Measurements from ENCODE around the gene DSC3.
"Not testable (repeated sequence)": the region's sequence is repeated elsewhere in the genome, so short reads cannot be mapped to it uniquely, and the experiment has no call there.

Gene DSC3

DNA sequence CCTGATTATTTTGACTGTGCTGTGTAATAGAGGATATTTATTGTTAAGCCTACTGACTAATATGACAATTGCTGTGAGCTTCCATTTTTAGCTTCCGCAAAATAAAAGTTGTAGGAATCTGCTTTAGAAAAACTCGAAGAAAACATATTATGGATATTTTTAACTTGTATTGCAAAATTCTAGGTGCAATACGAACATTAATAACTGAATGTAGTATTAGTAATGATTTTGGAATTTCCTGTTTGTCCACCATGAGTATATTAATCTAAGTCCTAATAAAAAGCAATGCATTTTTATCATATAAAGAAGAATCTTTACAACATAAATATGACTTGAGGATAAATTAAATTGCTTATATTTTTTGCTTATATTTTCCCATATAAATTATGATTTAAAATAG, 2.4 kb upstream of the DSC3 start:
- TF ChIP-seq POU2F2 (IDR thresholded peaks at IDR 0.05; ENCODE audit: low read depth, low read length) (no peak), POLR2A (IDR thresholded peaks at IDR 0.05; ENCODE audit: low read depth, low read length) (no peak), POLR2AphosphoS5 (IDR thresholded peaks at IDR 0.05; ENCODE audit: low read depth, low read length) (no peak), PAX5 (IDR thresholded peaks at IDR 0.05; ENCODE audit: insufficient read depth, low read length, severe bottlenecking) (no peak), TAF1 (IDR thresholded peaks at IDR 0.05; ENCODE audit: low read depth, low read length) (no peak), SPI1 (IDR thresholded peaks at IDR 0.05; ENCODE audit: low read depth, low read length) (no peak)
- FAIRE-seq: no peak

GRCh38 chr18:31043709-31044108, 1.2 kb upstream of the DSC3 start:
- FAIRE-seq: no peak
- TF ChIP-seq POLR2A (IDR thresholded peaks at IDR 0.05; ENCODE audit: low read depth, low read length) (no peak), POU2F2 (IDR thresholded peaks at IDR 0.05; ENCODE audit: low read depth, low read length) (no peak), TAF1 (IDR thresholded peaks at IDR 0.05; ENCODE audit: low read depth, low read length) (no peak), PAX5 (IDR thresholded peaks at IDR 0.05; ENCODE audit: insufficient read depth, low read length, severe bottlenecking) (no peak), POLR2AphosphoS5 (IDR thresholded peaks at IDR 0.05; ENCODE audit: low read depth, low read length) (no peak)
- no peak for DNase-seq (ENCODE audit: insufficient read length, low spot score)

More for the DNA sequence above, 2.4 kb upstream of the DSC3 start:
- DNase-seq (ENCODE audit: insufficient read length, low spot score): no peak

DNA sequence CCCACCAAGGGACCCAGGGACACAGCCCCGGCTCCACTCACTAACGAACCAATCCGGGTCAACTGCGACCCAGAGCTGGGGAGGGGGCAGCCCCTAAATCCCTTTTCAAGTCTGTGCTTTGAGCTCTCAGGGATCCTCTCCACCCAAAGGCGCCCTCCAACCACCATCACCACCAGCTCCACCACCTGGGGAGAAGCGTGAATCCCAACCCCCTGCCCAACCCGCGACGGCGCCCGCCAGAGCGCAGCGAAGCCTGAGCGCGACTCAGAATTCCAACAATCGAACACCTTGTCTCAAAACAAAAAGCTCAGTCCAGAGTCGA, 497 bp downstream of the DSC3 start:
- FAIRE-seq: no peak
- no peak for TF ChIP-seq POU2F2 (IDR thresholded peaks at IDR 0.05; ENCODE audit: low read depth, low read length)
- no peak for TF ChIP-seq POLR2A (IDR thresholded peaks at IDR 0.05; ENCODE audit: low read depth, low read length)
- TF ChIP-seq PAX5 (IDR thresholded peaks at IDR 0.05; ENCODE audit: insufficient read depth, low read length, severe bottlenecking): no peak
- TF ChIP-seq POLR2AphosphoS5 (IDR thresholded peaks at IDR 0.05; ENCODE audit: low read depth, low read length): no peak
- no peak for TF ChIP-seq SPI1 (IDR thresholded peaks at IDR 0.05; ENCODE audit: low read depth, low read length)
- DNase-seq (ENCODE audit: insufficient read length, low spot score): no peak

- DNase-seq (ENCODE audit: insufficient read length, low spot score) (peak; percentile 5), FAIRE-seq (no peak)
- TF ChIP-seq PAX5 (IDR thresholded peaks at IDR 0.05; ENCODE audit: insufficient read depth, low read length, severe bottlenecking) (no peak), TAF1 (IDR thresholded peaks at IDR 0.05; ENCODE audit: low read depth, low read length) (0 out of 2 replicates have a peak, but pooled peaks have one; percentile 23)
Measured at GRCh38 chr18:31041271-31042083, 1.1 kb downstream of the DSC3 start.

GRCh38 chr18:31040686-31041270, 1.8 kb downstream of the DSC3 start:
- no peak for FAIRE-seq
- TF ChIP-seq TAF1 (IDR thresholded peaks at IDR 0.05; ENCODE audit: low read depth, low read length): no peak
- DNase-seq (ENCODE audit: insufficient read length, low spot score): no peak

DNA sequence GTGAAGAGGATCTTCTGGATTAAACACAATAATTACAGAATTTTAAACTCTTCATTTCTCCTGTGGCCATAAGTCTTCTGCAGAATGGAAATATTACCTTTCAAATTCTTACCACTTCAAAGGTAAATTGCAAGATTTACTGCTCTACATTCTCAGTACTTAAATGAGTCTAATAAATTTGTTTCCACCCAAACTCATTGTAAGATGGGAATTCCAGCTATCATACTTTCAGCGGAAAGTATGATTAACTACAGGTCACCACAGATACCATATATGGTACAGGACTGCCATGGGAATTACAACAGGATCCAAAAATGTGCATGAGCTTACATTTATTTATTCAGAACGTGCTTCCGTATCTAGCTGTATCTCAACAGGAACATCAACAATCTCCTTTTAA, 3.1 kb downstream of the DSC3 start:
- no peak for DNase-seq (ENCODE audit: insufficient read length, low spot score)
- TF ChIP-seq POLR2A (IDR thresholded peaks at IDR 0.05; ENCODE audit: low read depth, low read length) (no peak), POU2F2 (IDR thresholded peaks at IDR 0.05; ENCODE audit: low read depth, low read length) (no peak), PAX5 (IDR thresholded peaks at IDR 0.05; ENCODE audit: insufficient read depth, low read length, severe bottlenecking) (no peak), TAF1 (IDR thresholded peaks at IDR 0.05; ENCODE audit: low read depth, low read length) (no peak), SPI1 (IDR thresholded peaks at IDR 0.05; ENCODE audit: low read depth, low read length) (no peak), POLR2AphosphoS5 (IDR thresholded peaks at IDR 0.05; ENCODE audit: low read depth, low read length) (no peak)
- no peak for FAIRE-seq

GRCh38 chr18:31037686-31038085, 4.9 kb downstream of the DSC3 start:
- FAIRE-seq; DNase-seq (ENCODE audit: insufficient read length, low spot score): not testable (repeated sequence)

GRCh38 chr18:31034541-31034940, 8.0 kb downstream of the DSC3 start:
- TF ChIP-seq POU2F2 (IDR thresholded peaks at IDR 0.05; ENCODE audit: low read depth, low read length) (no peak), TAF1 (IDR thresholded peaks at IDR 0.05; ENCODE audit: low read depth, low read length) (no peak), PAX5 (IDR thresholded peaks at IDR 0.05; ENCODE audit: insufficient read depth, low read length, severe bottlenecking) (no peak), POLR2AphosphoS5 (IDR thresholded peaks at IDR 0.05; ENCODE audit: low read depth, low read length) (no peak), SPI1 (IDR thresholded peaks at IDR 0.05; ENCODE audit: low read depth, low read length) (no peak), POLR2A (IDR thresholded peaks at IDR 0.05; ENCODE audit: low read depth, low read length) (no peak)
- DNase-seq (ENCODE audit: insufficient read length, low spot score) (no peak), FAIRE-seq (no peak)

GRCh38 chr18:31030574-31031278, 11.8 kb downstream of the DSC3 start:
- no peak for FAIRE-seq
- no peak for TF ChIP-seq PAX5 (IDR thresholded peaks at IDR 0.05; ENCODE audit: insufficient read depth, low read length, severe bottlenecking)
- TF ChIP-seq TAF1 (IDR thresholded peaks at IDR 0.05; ENCODE audit: low read depth, low read length): no peak
- TF ChIP-seq POU2F2 (IDR thresholded peaks at IDR 0.05; ENCODE audit: low read depth, low read length): no peak
- TF ChIP-seq SPI1 (IDR thresholded peaks at IDR 0.05; ENCODE audit: low read depth, low read length): no peak
- no peak for DNase-seq (ENCODE audit: insufficient read length, low spot score)

GRCh38 chr18:31015715-31016434, 26.7 kb downstream of the DSC3 start:
- TF ChIP-seq POLR2A (IDR thresholded peaks at IDR 0.05; ENCODE audit: low read depth, low read length) (no peak), POLR2AphosphoS5 (IDR thresholded peaks at IDR 0.05; ENCODE audit: low read depth, low read length) (no peak), POU2F2 (IDR thresholded peaks at IDR 0.05; ENCODE audit: low read depth, low read length) (no peak), SPI1 (IDR thresholded peaks at IDR 0.05; ENCODE audit: low read depth, low read length) (no peak), PAX5 (IDR thresholded peaks at IDR 0.05; ENCODE audit: insufficient read depth, low read length, severe bottlenecking) (no peak), TAF1 (IDR thresholded peaks at IDR 0.05; ENCODE audit: low read depth, low read length) (no peak)
- no peak for FAIRE-seq
- no peak for DNase-seq (ENCODE audit: insufficient read length, low spot score)

- FAIRE-seq; DNase-seq (ENCODE audit: insufficient read length, low spot score): not testable (repeated sequence)
Measured at GRCh38 chr18:31011455-31011854, 31.1 kb downstream of the DSC3 start.

Measured in GM12891 (cell line).